ENCODE results near the gene DHRS2. TPM values are rescaled to one million over a fixed set of nuclear protein-coding genes. Genes with fewer than 3 reads are reported as not detected.

DHRS2 gene
- total RNA-seq, 1 experiment from 2014 or later: 21.3 TPM

DNA sequence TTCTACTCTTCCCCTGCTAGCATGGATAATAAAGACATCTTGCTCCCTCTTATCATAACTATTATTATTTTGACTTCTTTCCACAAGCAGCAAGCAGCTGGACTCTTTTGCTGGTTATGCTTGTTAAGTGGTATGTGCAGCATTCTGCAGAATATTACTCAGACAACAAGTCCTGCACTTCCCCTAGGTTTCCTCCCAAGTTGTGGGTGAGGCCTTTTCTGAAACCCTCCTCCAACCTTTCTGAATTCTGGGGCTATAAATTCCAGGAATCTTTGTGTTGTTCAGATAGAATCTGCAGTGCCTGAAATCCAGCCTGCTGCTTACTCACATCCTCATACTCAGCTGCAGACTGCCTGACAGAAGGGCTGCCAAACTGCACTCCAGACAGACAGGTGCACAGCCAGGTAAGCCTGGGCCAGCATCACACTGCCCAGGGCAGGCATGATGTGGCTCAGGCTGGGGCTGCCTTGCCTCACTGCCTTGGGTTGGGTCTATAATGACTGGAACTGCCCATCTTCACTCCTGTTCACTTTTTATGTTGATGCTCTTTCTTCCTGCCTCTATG is 6.2 kb upstream of the DHRS2 start:
- peaks cover 13% of the 10 kb centered on the region for H3K9me3 ChIP-seq
- no peaks in the 10 kb centered on the region for H3K36me3 ChIP-seq (ENCODE audit: control insufficient read depth, insufficient read depth, low read length)
- no peaks in the 10 kb centered on the region for H3K36me3 Mint-ChIP-seq (ENCODE audit: insufficient read depth, unreplicated experiment)
- H3K9me3 Mint-ChIP-seq (ENCODE audit: unreplicated experiment): peaks cover 3% of the 10 kb centered on the region
- H3K4me3 ChIP-seq (ENCODE audit: low read depth, low read length): no peak overlapping the region
- no peaks in the 10 kb centered on the region for H3K4me1 ChIP-seq
- H3K27ac Mint-ChIP-seq (ENCODE audit: unreplicated experiment): no peak overlapping the region
- CTCF ChIA-PET: interaction anchor here (0.6 kb wide), 1 partner anchor 168 kb away, joined by 4 read pairs; no protein-coding TSS in a partner anchor
- intact Hi-C loops (cut with micrococcal nuclease; ENCODE audit: unreplicated experiment): no loop called here
- BruUV-seq (replicated peaks): no TSS peak
- H3K4me3 Mint-ChIP-seq (ENCODE audit: unreplicated experiment): no peak overlapping the region
- TF ChIP-seq, protein P1, sequence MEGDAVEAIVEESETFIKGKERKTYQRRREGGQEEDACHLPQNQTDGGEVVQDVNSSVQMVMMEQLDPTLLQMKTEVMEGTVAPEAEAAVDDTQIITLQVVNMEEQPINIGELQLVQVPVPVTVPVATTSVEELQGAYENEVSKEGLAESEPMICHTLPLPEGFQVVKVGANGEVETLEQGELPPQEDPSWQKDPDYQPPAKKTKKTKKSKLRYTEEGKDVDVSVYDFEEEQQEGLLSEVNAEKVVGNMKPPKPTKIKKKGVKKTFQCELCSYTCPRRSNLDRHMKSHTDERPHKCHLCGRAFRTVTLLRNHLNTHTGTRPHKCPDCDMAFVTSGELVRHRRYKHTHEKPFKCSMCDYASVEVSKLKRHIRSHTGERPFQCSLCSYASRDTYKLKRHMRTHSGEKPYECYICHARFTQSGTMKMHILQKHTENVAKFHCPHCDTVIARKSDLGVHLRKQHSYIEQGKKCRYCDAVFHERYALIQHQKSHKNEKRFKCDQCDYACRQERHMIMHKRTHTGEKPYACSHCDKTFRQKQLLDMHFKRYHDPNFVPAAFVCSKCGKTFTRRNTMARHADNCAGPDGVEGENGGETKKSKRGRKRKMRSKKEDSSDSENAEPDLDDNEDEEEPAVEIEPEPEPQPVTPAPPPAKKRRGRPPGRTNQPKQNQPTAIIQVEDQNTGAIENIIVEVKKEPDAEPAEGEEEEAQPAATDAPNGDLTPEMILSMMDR (IDR thresholded peaks at IDR 0.05; ENCODE audit: insufficient read depth in 1 of 2, low read depth in 1 of 2, low read length in 1 of 2, severe bottlenecking in 1 of 2, unreplicated experiment in 1 of 2): no peak
- no peaks in the 10 kb centered on the region for H3K27me3 ChIP-seq (replicated peaks; ENCODE audit: control insufficient read depth, insufficient read depth, low read length)
- no peaks in the 10 kb centered on the region for H3K4me1 Mint-ChIP-seq (ENCODE audit: low read depth, unreplicated experiment)
- POLR2A ChIA-PET: no interaction called here
- DNase-seq: no peak
- no peaks in the 10 kb centered on the region for H3K27me3 Mint-ChIP-seq (ENCODE audit: insufficient read depth, unreplicated experiment)

- Mint-ChIP-seq H3K36me3 (ENCODE audit: insufficient read depth, unreplicated experiment) (no peaks in the 10 kb centered on the region), H3K27me3 (ENCODE audit: insufficient read depth, unreplicated experiment) (no peaks in the 10 kb centered on the region), H3K27ac (ENCODE audit: unreplicated experiment) (no peak overlapping the region), H3K4me3 (ENCODE audit: unreplicated experiment) (no peak overlapping the region), H3K9me3 (ENCODE audit: unreplicated experiment) (no peaks in the 10 kb centered on the region), H3K4me1 (ENCODE audit: low read depth, unreplicated experiment) (no peaks in the 10 kb centered on the region)
- TF ChIP-seq, protein P1 (IDR thresholded peaks at IDR 0.05; ENCODE audit: insufficient read depth in 1 of 2, low read depth in 1 of 2, low read length in 1 of 2, severe bottlenecking in 1 of 2, unreplicated experiment in 1 of 2): no peak
- Histone ChIP-seq H3K4me3 (ENCODE audit: low read depth, low read length) (no peak overlapping the region), H3K4me1 (no peaks in the 10 kb centered on the region), H3K36me3 (ENCODE audit: control insufficient read depth, insufficient read depth, low read length) (no peaks in the 10 kb centered on the region), H3K27me3 (replicated peaks; ENCODE audit: control insufficient read depth, insufficient read depth, low read length) (no peaks in the 10 kb centered on the region), H3K9me3 (peaks cover 7% of the 10 kb centered on the region)
- ChIA-PET CTCF (interaction anchor here (1.3 to 1.8 kb wide), 2 partner anchors 17 to 26 kb away, joined by 3 to 10 read pairs; no protein-coding TSS in a partner anchor), POLR2A (no interaction called here)
- intact Hi-C loops (cut with micrococcal nuclease; ENCODE audit: unreplicated experiment): no loop called here
- BruUV-seq (replicated peaks): no TSS peak
- DNase-seq: no peak
Observed at GRCh38 chr14:23630687-23631086, 5.5 kb upstream of the DHRS2 start.

GRCh38 chr14:23631234-23631633 is 4.9 kb upstream of the DHRS2 start:
- Mint-ChIP-seq H3K9me3 (ENCODE audit: unreplicated experiment) (no peaks in the 10 kb centered on the region), H3K4me1 (ENCODE audit: low read depth, unreplicated experiment) (no peaks in the 10 kb centered on the region), H3K4me3 (ENCODE audit: unreplicated experiment) (no peak overlapping the region), H3K36me3 (ENCODE audit: insufficient read depth, unreplicated experiment) (no peaks in the 10 kb centered on the region), H3K27ac (ENCODE audit: unreplicated experiment) (no peak overlapping the region), H3K27me3 (ENCODE audit: insufficient read depth, unreplicated experiment) (no peaks in the 10 kb centered on the region)
- Histone ChIP-seq H3K4me1 (no peaks in the 10 kb centered on the region), H3K27me3 (replicated peaks; ENCODE audit: control insufficient read depth, insufficient read depth, low read length) (no peaks in the 10 kb centered on the region), H3K36me3 (ENCODE audit: control insufficient read depth, insufficient read depth, low read length) (no peaks in the 10 kb centered on the region), H3K4me3 (ENCODE audit: low read depth, low read length) (no peak overlapping the region), H3K9me3 (peaks cover 1% of the 10 kb centered on the region)
- ChIA-PET CTCF (interaction anchor here (0.6 to 2.5 kb wide), 12 partner anchors 9 to 299 kb away, joined by 3 to 24 read pairs (median 4); no protein-coding TSS in a partner anchor), POLR2A (no interaction called here)
- TF ChIP-seq, protein P1 (IDR thresholded peaks at IDR 0.05; ENCODE audit: insufficient read depth in 1 of 2, low read depth in 1 of 2, low read length in 1 of 2, severe bottlenecking in 1 of 2, unreplicated experiment in 1 of 2): no peak
- DNase-seq: no peak
- intact Hi-C loops (cut with micrococcal nuclease; ENCODE audit: unreplicated experiment): no loop called here
- no TSS peak for BruUV-seq (replicated peaks)

Data from Caco-2 (cell line).